ENCODE data around the gene PSMB10. TPM values are rescaled to one million over a fixed set of nuclear protein-coding genes. Genes with fewer than 3 reads are reported as not detected.

The PSMB10 gene
- total and polyA plus RNA-seq, 8 donors = 20.7 to 76.8 (median 31.6) TPM

GRCh38 chr16:67949645-67950044 lies 13.0 kb upstream of the PSMB10 start:
- Histone ChIP-seq H3K9me3 (no peaks in the 10 kb centered on the region), H3K36me3 (peaks cover 4 to 99% of the 10 kb centered on the region in 2 donors), H3K4me1 (no peaks in the 10 kb centered on the region), H3K27ac (no peak overlapping the region), H3K27me3 (no peaks in the 10 kb centered on the region), H3K4me3 (no peak overlapping the region)
- DNase-seq = peak in 1 of 4 donors; percentile 71
- ATAC-seq = no peak
- intact Hi-C loops (cut with DNase I) = no loop called here
- TF ChIP-seq, protein P1, sequence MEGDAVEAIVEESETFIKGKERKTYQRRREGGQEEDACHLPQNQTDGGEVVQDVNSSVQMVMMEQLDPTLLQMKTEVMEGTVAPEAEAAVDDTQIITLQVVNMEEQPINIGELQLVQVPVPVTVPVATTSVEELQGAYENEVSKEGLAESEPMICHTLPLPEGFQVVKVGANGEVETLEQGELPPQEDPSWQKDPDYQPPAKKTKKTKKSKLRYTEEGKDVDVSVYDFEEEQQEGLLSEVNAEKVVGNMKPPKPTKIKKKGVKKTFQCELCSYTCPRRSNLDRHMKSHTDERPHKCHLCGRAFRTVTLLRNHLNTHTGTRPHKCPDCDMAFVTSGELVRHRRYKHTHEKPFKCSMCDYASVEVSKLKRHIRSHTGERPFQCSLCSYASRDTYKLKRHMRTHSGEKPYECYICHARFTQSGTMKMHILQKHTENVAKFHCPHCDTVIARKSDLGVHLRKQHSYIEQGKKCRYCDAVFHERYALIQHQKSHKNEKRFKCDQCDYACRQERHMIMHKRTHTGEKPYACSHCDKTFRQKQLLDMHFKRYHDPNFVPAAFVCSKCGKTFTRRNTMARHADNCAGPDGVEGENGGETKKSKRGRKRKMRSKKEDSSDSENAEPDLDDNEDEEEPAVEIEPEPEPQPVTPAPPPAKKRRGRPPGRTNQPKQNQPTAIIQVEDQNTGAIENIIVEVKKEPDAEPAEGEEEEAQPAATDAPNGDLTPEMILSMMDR (IDR thresholded peaks at IDR 0.05) = no peak

DNA sequence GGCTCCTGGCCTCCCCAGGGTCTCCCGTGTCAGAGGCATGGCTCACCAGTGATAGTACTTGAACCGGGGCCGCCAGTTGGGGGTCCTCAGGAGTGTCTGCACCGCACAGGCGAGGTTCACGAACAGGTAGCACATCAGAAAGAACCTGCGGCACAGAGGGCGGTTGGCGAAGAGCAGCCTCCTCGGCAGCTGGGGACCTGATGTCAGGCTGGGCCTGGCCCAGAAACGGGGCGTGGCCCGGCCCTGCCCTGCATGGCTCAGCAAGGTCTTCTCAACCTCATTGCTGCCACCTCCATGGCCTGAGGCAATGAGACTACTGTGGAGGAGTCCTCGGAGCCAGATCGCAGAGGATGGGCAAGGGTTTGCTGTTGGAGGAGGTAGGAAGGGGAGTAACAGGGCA lies 11.4 kb upstream of the PSMB10 start:
- Histone ChIP-seq H3K4me3 (no peak overlapping the region), H3K9me3 (no peaks in the 10 kb centered on the region), H3K27me3 (no peaks in the 10 kb centered on the region), H3K36me3 (peaks cover 4 to 97% of the 10 kb centered on the region in 2 donors), H3K27ac (no peak overlapping the region), H3K4me1 (no peaks in the 10 kb centered on the region)
- DNase-seq (no peak), ATAC-seq (no peak)
- intact Hi-C loops (cut with DNase I) = no loop called here
- TF ChIP-seq, protein P1 (IDR thresholded peaks at IDR 0.05) = no peak

DNA sequence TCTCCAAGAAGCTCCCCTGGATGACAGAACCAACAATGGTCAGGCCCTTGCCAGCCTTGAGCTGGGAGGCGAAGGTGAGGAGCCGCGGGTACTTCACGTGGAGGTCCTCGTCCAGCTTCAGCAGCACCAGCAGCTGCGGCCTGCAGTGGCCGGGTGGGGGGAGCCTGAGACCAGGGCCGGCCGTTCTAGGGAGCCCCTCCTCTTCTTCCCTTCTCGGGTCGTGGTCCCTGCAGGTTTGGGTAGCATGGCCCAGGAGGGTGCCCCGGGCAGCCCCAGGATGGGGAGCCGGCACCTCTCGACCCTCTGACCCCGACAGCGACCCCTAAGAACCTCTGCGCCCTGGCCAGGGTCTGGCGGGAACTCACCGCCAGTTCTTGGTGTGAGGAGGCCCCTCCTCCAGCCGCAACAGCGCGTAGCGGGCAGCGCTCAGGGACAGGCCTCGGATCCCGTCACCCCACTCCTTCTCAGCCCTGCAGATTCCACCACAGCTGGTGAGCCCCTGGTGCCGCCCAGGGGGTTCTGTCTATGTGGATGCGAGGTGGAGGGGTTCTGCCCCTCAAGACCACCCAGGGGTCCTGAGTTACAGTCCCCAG lies 10.4 kb upstream of the PSMB10 start:
- Histone ChIP-seq H3K27ac (no peak overlapping the region), H3K4me1 (no peaks in the 10 kb centered on the region), H3K4me3 (no peak overlapping the region), H3K27me3 (no peaks in the 10 kb centered on the region), H3K36me3 (peaks cover 4 to 97% of the 10 kb centered on the region in 2 donors), H3K9me3 (no peaks in the 10 kb centered on the region)
- no peak for ATAC-seq
- no peak for DNase-seq
- intact Hi-C loops (cut with DNase I) = no loop called here
- TF ChIP-seq, protein P1 (IDR thresholded peaks at IDR 0.05) = no peak

DNA sequence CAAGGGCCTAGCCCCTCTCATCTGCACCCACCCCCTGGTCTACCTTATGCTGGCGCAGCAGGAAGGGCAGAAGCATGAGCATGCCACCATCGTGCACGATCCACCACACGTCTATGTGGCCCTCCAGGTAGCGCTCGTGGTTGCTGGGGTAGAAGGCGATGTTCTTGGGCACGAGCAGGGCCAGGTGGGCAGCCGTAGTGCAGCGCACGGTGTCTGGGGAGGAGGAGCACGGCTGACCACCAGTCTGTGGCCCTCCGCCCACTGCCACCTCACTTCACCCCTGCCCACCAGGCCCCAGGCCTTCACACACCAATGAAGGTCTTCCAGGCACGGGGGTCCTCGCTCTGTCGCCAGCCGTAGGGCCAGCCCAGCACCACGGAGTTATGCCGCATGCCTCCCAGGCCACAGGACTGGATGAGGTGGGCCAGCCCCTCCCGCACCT lies 9.5 kb upstream of the PSMB10 start:
- H3K27ac ChIP-seq = no peak overlapping the region
- peak in 1 of 4 donors; percentile 72 for DNase-seq
- H3K27me3 ChIP-seq = no peaks in the 10 kb centered on the region
- no peak overlapping the region for H3K4me3 ChIP-seq
- TF ChIP-seq, protein P1 (IDR thresholded peaks at IDR 0.05) = no peak
- H3K9me3 ChIP-seq = no peaks in the 10 kb centered on the region
- no peaks in the 10 kb centered on the region for H3K4me1 ChIP-seq
- H3K36me3 ChIP-seq = peaks cover 4 to 91% of the 10 kb centered on the region in 2 donors
- no peak for ATAC-seq
- intact Hi-C loops (cut with DNase I) = no loop called here

- intact Hi-C loops (cut with DNase I) = no loop called here
- Histone ChIP-seq H3K4me3 (no peak overlapping the region), H3K9me3 (no peaks in the 10 kb centered on the region), H3K4me1 (no peaks in the 10 kb centered on the region), H3K36me3 (peaks cover 4 to 87% of the 10 kb centered on the region in 2 donors), H3K27ac (no peak overlapping the region), H3K27me3 (no peaks in the 10 kb centered on the region)
- TF ChIP-seq, protein P1 (IDR thresholded peaks at IDR 0.05) = no peak
- DNase-seq (no peak), ATAC-seq (no peak)
Measured at GRCh38 chr16:67945392-67945933, 8.8 kb upstream of the PSMB10 start.

Data from left lung (tissue), 10 donors.